B cell (primary cell): Measurements from ENCODE around the gene CRHR1. TPM values are rescaled to one million over a fixed set of nuclear protein-coding genes. Genes with fewer than 3 reads are reported as not detected.

Source experiments
- ATAC-seq: fragments of 200-7000 bp; cut with Tn5 transposase; one replicate; pipeline ENCODE4 v1.10.0; 2021; ENCODE audit warnings: low read depth, mild to moderate bottlenecking, moderate number of reproducible peaks, moderate library complexity
- CTCF ChIA-PET: fragments of 350-600 bp; sonication (Branson Sonifier 250); formaldehyde crosslinking; loops from one replicate; lab custom pipeline; 2021; ENCODE audit warnings: antibody characterized with exemption, inconsistent platforms; lab: Charles Lee
- POLR2A ChIA-PET: fragments of 350-600 bp; sonication (Branson Sonifier 250); formaldehyde crosslinking; loops from one replicate; lab custom pipeline; 2021; ENCODE audit warnings: antibody characterized with exemption; lab: Charles Lee
- DNase-seq: peaks from one replicate; pipeline ENCODE4 v3.0.0; 2013
- H2AFZ ChIP-seq: 2 replicates; pipeline ENCODE4 v1.6.1; 2012; ENCODE audit warnings: mild to moderate bottlenecking, low read depth, low read length; ENCODE audit not compliant: insufficient read depth, poor library complexity, severe bottlenecking
- H3K27ac ChIP-seq, 2 donors: 1 replicate in 1 of 2; 2 replicates in 1 of 2; pipeline ENCODE4 v1.5.1; 2012 to 2013; ENCODE audit warnings: low read length in 2 of 2, mild to moderate bottlenecking in 2 of 2, moderate library complexity in 1 of 2
- H3K27me3 ChIP-seq, 4 experiments: fragments of 200-600 bp in 1 of 4; sonication (generic) in 1 of 4; replicated peaks in 1 of 4; 1 replicate in 2 of 4; 2 replicates in 2 of 4; pipeline versions ENCODE4 v1.6.1 to v1.7.0; 2013 to 2016; ENCODE audit warnings: low read length in 3 of 4, mild to moderate bottlenecking in 2 of 4, mixed read lengths in 1 of 4, moderate library complexity in 1 of 4; ENCODE audit not compliant: insufficient read depth in 4 of 4, control insufficient read depth in 3 of 4; ENCODE audit errors: control extremely low read depth in 1 of 4
- H3K36me3 ChIP-seq, 2 experiments: replicated peaks in 1 of 2; 1 replicate in 1 of 2; 2 replicates in 1 of 2; pipeline versions ENCODE4 v1.6.1 to v1.7.1; 2013; ENCODE audit warnings: low read length in 1 of 2; ENCODE audit not compliant: insufficient read depth in 2 of 2, control insufficient read depth in 1 of 2; ENCODE audit errors: control extremely low read depth in 1 of 2, extremely low read depth in 1 of 2
- H3K4me1 ChIP-seq, 2 donors: fragments of 200-600 bp in 1 of 2; sonication (generic) in 1 of 2; 1 replicate in 1 of 2; 2 replicates in 1 of 2; pipeline versions ENCODE4 v1.5.1 to v1.6.1; 2013 to 2017; ENCODE audit warnings: low read length in 2 of 2; ENCODE audit not compliant: control insufficient read depth in 2 of 2, insufficient read depth in 2 of 2
- H3K4me2 ChIP-seq: replicated peaks from 2 replicates; pipeline ENCODE3; 2012; ENCODE audit warnings: mild to moderate bottlenecking, low read depth, low read length; ENCODE audit not compliant: poor library complexity, severe bottlenecking
- H3K4me3 ChIP-seq, 5 experiments: fragments of 200-600 bp in 1 of 5; sonication (generic) in 1 of 5; 1 replicate in 3 of 5; 2 replicates in 2 of 5; pipeline versions ENCODE4 v1.5.1 to v1.7.0; 2011 to 2016; ENCODE audit warnings: low read length in 4 of 5, mild to moderate bottlenecking in 4 of 5, low read depth in 2 of 5, control low read depth in 1 of 5, moderate library complexity in 1 of 5; ENCODE audit not compliant: insufficient read depth in 1 of 5; ENCODE audit errors: control extremely low read depth in 1 of 5, extremely low read depth in 1 of 5
- H3K79me2 ChIP-seq: fragments of 200-600 bp; sonication (generic); one replicate; pipeline ENCODE4 v1.6.0; 2016; ENCODE audit warnings: low read length; ENCODE audit not compliant: control insufficient read depth, insufficient read depth
- H3K9ac ChIP-seq: fragments of 200-600 bp; sonication (generic); 2 replicates; pipeline ENCODE4 v1.6.1; 2017; ENCODE audit warnings: mild to moderate bottlenecking, low read length, moderate library complexity
- H3K9me3 ChIP-seq, 3 donors: one replicate each; pipeline versions ENCODE4 v1.6.1 to v1.7.1; 2013; ENCODE audit warnings: low read length in 2 of 3; ENCODE audit not compliant: control insufficient read depth in 2 of 3, insufficient read depth in 1 of 3; ENCODE audit errors: control extremely low read depth in 1 of 3
- H4K20me1 ChIP-seq: 2 replicates; pipeline ENCODE4 v1.6.0; 2012; ENCODE audit warnings: mild to moderate bottlenecking, low read length; ENCODE audit not compliant: insufficient read depth, control insufficient read depth, poor library complexity, severe bottlenecking
- H3K27ac Mint-ChIP-seq: one replicate; pipeline ENCODE4 v1.8.0; 2021; ENCODE audit warnings: mixed read lengths
- H3K27me3 Mint-ChIP-seq: one replicate; pipeline ENCODE4 v1.8.0; 2021; ENCODE audit warnings: mixed read lengths
- H3K4me1 Mint-ChIP-seq: one replicate; pipeline ENCODE4 v1.8.0; 2021; ENCODE audit warnings: mixed read lengths
- H3K4me3 Mint-ChIP-seq: one replicate; pipeline ENCODE4 v1.8.0; 2021; ENCODE audit warnings: mixed read lengths
- H3K9me3 Mint-ChIP-seq: one replicate; pipeline ENCODE4 v1.8.0; 2022; ENCODE audit warnings: mixed read lengths; ENCODE audit not compliant: insufficient read depth
- EZH2 ChIP-seq: IDR thresholded peaks from 2 replicates; pipeline ENCODE4 v1.6.1; 2012; ENCODE audit warnings: borderline replicate concordance, low read depth, mild to moderate bottlenecking, moderate library complexity, low read length; ENCODE audit not compliant: insufficient read depth, poor library complexity, severe bottlenecking
- WGBS: methylation state at CpG from one replicate; pipeline ENCODE4 v1.1.5; 2013; ENCODE audit warnings: missing lambda C conversion rate; ENCODE audit not compliant: insufficient coverage; 5-methylcytosine and 5-hydroxymethylcytosine counted together
- intact Hi-C: fragments of 100-400 bp; cut with micrococcal nuclease; formaldehyde crosslinking; loops from one replicate; pipeline ENCODE4 v1.10.0; 2022
- polyA plus RNA-seq: library from polyadenylated mRNA; depleted of rRNA; stranded (reverse); fragments of >200 nt; gene quantifications from 2 replicates; pipeline ENCODE4 v1.2.3, GENCODE V29; 2012
- total RNA-seq, 2 donors: library from RNA; stranded (reverse); fragments of 120-200 nt in 1 of 2; gene quantifications; 1 replicate in 1 of 2; 2 replicates in 1 of 2; pipeline versions ENCODE4 v1.2.3 to v1.2.4, GENCODE V29; 2013 to 2022
- TF ChIP-seq, protein P1 (sequence below): fragments of 200-600 bp; IDR thresholded peaks from one replicate; pipeline ENCODE4 v1.8.0; 2022; ENCODE audit warnings: antibody characterized with exemption, mild to moderate bottlenecking

Gene CRHR1
- total and polyA plus RNA-seq, 2 donors (not counting 1 experiment from before 2014, with no cell fraction given): not detected

DNA sequence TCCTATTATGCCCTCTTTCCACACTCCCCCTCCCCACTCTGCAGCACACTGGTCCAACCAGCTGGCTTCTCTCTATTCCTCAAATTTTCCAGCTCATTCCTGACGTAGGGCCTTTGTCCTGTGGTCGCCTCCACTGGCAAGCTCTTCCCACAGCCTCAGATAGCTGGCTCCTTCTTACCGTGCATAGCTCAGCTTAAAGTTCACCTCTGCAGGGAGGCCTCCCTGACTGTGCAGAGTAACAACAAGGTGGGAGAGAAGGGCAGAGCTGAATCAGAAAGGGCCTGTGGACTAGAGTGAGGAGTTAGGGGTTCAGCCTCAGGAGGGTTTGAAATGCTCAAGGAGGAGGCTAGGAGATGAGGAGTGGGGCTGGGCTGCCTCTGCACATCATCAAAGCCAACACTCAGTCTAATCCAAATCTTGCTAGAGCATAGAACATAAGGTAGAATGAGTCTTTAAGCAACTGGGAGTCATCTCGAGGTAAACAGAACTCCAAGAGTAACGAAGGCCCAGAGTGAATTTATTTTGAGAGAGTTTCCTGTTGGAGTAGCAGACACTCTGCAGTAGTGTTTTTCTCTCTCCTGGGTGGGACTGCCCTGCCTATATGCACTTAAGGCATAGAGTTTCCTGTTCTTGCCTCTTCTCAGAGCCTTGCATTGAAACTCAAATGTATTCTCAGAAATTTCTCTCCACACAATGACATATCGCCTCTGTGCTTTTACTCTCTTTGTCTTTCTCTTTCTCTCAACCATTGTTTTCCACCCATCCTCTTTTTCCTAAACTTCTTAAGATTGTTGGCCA lies 79.9 kb downstream of the CRHR1 start:
- Histone ChIP-seq H3K4me1 (no peaks in the 10 kb centered on the region), H3K4me2 (no peak overlapping the region), H4K20me1 (no peaks in the 10 kb centered on the region), H3K4me3 (no peak overlapping the region), H3K27me3 (peaks cover 0 to 14% (median 7%) of the 10 kb centered on the region in 4 experiments), H3K27ac (no peak overlapping the region), H3K36me3 (no peaks in the 10 kb centered on the region), H2AFZ (no peak overlapping the region), H3K9me3 (peaks cover 0 to 4% (median 0%) of the 10 kb centered on the region in 3 donors), H3K9ac (no peak overlapping the region), H3K79me2 (no peaks in the 10 kb centered on the region)
- TF ChIP-seq EZH2: no peak
- no peak overlapping the region for H3K27ac Mint-ChIP-seq
- H3K27me3 Mint-ChIP-seq: peaks cover 52% of the 10 kb centered on the region
- no peak for ATAC-seq
- DNase-seq: no peak
- no peak overlapping the region for H3K4me3 Mint-ChIP-seq
- CTCF ChIA-PET: interaction anchor here (0.7 to 1.7 kb wide), 2 partner anchors 12 to 32 kb away, joined by 3 to 8 read pairs; no protein-coding TSS in a partner anchor
- POLR2A ChIA-PET: no interaction called here
- no peaks in the 10 kb centered on the region for H3K4me1 Mint-ChIP-seq
- WGBS: 79% methylated on average over 2 of the region's 6 CpGs
- intact Hi-C loops: no loop called here
- H3K9me3 Mint-ChIP-seq: no peaks in the 10 kb centered on the region

DNA sequence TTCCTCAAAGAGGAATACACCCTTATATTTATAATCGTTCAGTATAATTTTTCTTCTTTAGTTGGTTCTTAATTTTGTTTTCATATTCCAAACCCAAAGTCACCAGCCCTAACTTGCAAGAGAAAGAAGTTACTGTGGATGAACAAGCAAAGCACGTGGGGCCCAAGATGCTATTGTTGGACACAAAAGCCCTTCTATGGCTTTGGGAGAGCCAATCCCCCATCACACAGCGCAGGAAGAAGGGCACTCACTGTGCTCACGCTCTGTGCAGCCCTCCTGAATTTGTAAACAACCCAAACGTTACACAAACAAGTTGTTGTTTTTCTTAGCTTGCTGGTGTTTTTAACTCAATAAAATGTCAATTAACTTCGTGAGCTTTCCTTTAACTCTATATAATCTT lies 83.1 kb downstream of the CRHR1 start:
- Histone ChIP-seq H3K4me2 (no peak overlapping the region), H3K36me3 (no peaks in the 10 kb centered on the region), H3K79me2 (no peaks in the 10 kb centered on the region), H3K9me3 (no peaks in the 10 kb centered on the region), H3K9ac (no peak overlapping the region), H3K4me1 (no peaks in the 10 kb centered on the region), H4K20me1 (no peaks in the 10 kb centered on the region), H3K27ac (no peak overlapping the region), H3K27me3 (peaks cover 0 to 11% (median 7%) of the 10 kb centered on the region in 4 experiments), H2AFZ (no peak overlapping the region), H3K4me3 (no peak overlapping the region)
- DNase-seq: no peak
- Mint-ChIP-seq H3K9me3 (no peaks in the 10 kb centered on the region), H3K4me3 (no peak overlapping the region), H3K27me3 (peaks cover 54% of the 10 kb centered on the region), H3K27ac (no peak overlapping the region), H3K4me1 (no peaks in the 10 kb centered on the region)
- intact Hi-C loops: no loop called here
- 83% methylated on average over 5 of the region's 6 CpGs for WGBS
- CTCF ChIA-PET: no interaction called here
- no peak for TF ChIP-seq EZH2
- TF ChIP-seq, protein P1, sequence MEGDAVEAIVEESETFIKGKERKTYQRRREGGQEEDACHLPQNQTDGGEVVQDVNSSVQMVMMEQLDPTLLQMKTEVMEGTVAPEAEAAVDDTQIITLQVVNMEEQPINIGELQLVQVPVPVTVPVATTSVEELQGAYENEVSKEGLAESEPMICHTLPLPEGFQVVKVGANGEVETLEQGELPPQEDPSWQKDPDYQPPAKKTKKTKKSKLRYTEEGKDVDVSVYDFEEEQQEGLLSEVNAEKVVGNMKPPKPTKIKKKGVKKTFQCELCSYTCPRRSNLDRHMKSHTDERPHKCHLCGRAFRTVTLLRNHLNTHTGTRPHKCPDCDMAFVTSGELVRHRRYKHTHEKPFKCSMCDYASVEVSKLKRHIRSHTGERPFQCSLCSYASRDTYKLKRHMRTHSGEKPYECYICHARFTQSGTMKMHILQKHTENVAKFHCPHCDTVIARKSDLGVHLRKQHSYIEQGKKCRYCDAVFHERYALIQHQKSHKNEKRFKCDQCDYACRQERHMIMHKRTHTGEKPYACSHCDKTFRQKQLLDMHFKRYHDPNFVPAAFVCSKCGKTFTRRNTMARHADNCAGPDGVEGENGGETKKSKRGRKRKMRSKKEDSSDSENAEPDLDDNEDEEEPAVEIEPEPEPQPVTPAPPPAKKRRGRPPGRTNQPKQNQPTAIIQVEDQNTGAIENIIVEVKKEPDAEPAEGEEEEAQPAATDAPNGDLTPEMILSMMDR: no peak
- no peak for ATAC-seq
- POLR2A ChIA-PET: no interaction called here
